OCI-LY7 (cell line): Measurements from ENCODE around the gene PC. TPM values are rescaled to one million over a fixed set of nuclear protein-coding genes. Genes with fewer than 3 reads are reported as not detected.

Experiments used
- BruUV-seq: library from RNA; stranded (reverse); fragments of 400-500 nt; replicated peaks from 2 replicates; lab custom pipeline; 2021; lab: Mats Ljungman, UMichigan
- CTCF ChIA-PET: fragments of 300-600 bp; sonication (Branson Sonifier 250); formaldehyde crosslinking; loops from one replicate; lab custom pipeline; 2022; ENCODE audit warnings: antibody characterized with exemption; ENCODE audit not compliant: unreplicated experiment; lab: Charles Lee
- POLR2A ChIA-PET: fragments of 300-600 bp; sonication (Branson Sonifier 250); formaldehyde crosslinking; loops from one replicate; lab custom pipeline; 2022; ENCODE audit warnings: antibody characterized with exemption; lab: Charles Lee
- DNase-seq: peaks from one replicate; pipeline ENCODE4 v3.0.0-alpha.2; 2015; ENCODE audit warnings: low spot score
- H2AFZ ChIP-seq: fragments of 200-600 bp; sonication (generic), shearing (Covaris generic); 2 replicates; pipeline ENCODE4 v1.6.1; 2014; ENCODE audit warnings: mild to moderate bottlenecking, antibody characterized with exemption, low read length, moderate library complexity
- H3K27ac ChIP-seq: fragments of 200-600 bp; sonication (generic); 2 replicates; pipeline ENCODE4 v1.5.1; 2014; ENCODE audit warnings: mixed run types, low read depth, mild to moderate bottlenecking, moderate library complexity, low read length, inconsistent platforms; ENCODE audit not compliant: poor library complexity, severe bottlenecking
- H3K36me3 ChIP-seq: fragments of 200-600 bp; sonication (generic); 2 replicates; pipeline ENCODE4 v1.6.1; 2014; ENCODE audit warnings: mild to moderate bottlenecking, antibody characterized with exemption, low read length, moderate library complexity, mixed read lengths; ENCODE audit not compliant: insufficient read depth
- H3K4me1 ChIP-seq: fragments of 200-600 bp; sonication (generic); 2 replicates; pipeline ENCODE4 v1.5.1; 2014; ENCODE audit warnings: mild to moderate bottlenecking, low read length; ENCODE audit not compliant: insufficient read depth, poor library complexity, severe bottlenecking
- H3K4me2 ChIP-seq: fragments of 200-600 bp; sonication (generic); 2 replicates; pipeline ENCODE4 v1.6.1; 2014; ENCODE audit warnings: mild to moderate bottlenecking, low read length
- H3K4me3 ChIP-seq: fragments of 200-600 bp; sonication (generic); 2 replicates; pipeline ENCODE4 v1.5.1; 2014; ENCODE audit warnings: mild to moderate bottlenecking, low read depth, low read length; ENCODE audit not compliant: poor library complexity, severe bottlenecking
- H3K79me2 ChIP-seq: fragments of 200-600 bp; sonication (generic); 2 replicates; pipeline ENCODE4 v1.6.1; 2016; ENCODE audit warnings: low read depth, mild to moderate bottlenecking, low read length, moderate library complexity, mixed read lengths; ENCODE audit not compliant: insufficient read depth
- H3K9me2 ChIP-seq: fragments of 200-600 bp; sonication (generic); 2 replicates; pipeline ENCODE4 v1.6.1; 2016; ENCODE audit warnings: mild to moderate bottlenecking, low read length, mixed read lengths; ENCODE audit not compliant: insufficient read depth
- H3K9me3 ChIP-seq: fragments of 200-600 bp; sonication (generic); 2 replicates; pipeline ENCODE4 v1.6.1; 2014; ENCODE audit warnings: mild to moderate bottlenecking, mixed run types, low read length, mixed read lengths
- H4K20me1 ChIP-seq: fragments of 200-600 bp; sonication (generic); 2 replicates; pipeline ENCODE4 v1.6.1; 2014; ENCODE audit warnings: mild to moderate bottlenecking, antibody characterized with exemption, low read length, moderate library complexity, mixed read lengths; ENCODE audit not compliant: insufficient read depth
- EZH2phosphoT487 ChIP-seq: fragments of 200-600 bp; sonication (generic); IDR thresholded peaks from 2 replicates; pipeline ENCODE4 v1.6.1; 2018; ENCODE audit warnings: low read depth, borderline replicate concordance, mild to moderate bottlenecking, mixed run types, antibody characterized with exemption, low read length, moderate library complexity, mixed read lengths
- intact Hi-C: fragments of 100-400 bp; cut with micrococcal nuclease; formaldehyde crosslinking; loops from one replicate; pipeline ENCODE4 v1.10.0; 2022; ENCODE audit not compliant: unreplicated experiment
- total RNA-seq, 2 experiments: library from RNA; depleted of rRNA in 1 of 2; stranded (reverse); fragments of >200 nt in 1 of 2; shearing (Covaris generic) in 1 of 2; gene quantifications; 2 replicates each; pipeline ENCODE4 v1.2.3, GENCODE V29; 2014 to 2022
- TF ChIP-seq, protein P1 (sequence below): fragments of 200-600 bp; sonication (generic); conservative IDR thresholded peaks from 2 replicates; pipeline ENCODE4 v1.5.1; 2014; ENCODE audit warnings: mild to moderate bottlenecking, antibody characterized with exemption, low read length, moderate library complexity, mixed read lengths

PC gene
- total RNA-seq, 2 experiments from 2014 or later: 10.4 to 12.7 TPM

GRCh38 chr11:66915866-66916265 lies 42.3 kb downstream of the PC start:
- H3K4me3 ChIP-seq: no peak overlapping the region
- CTCF ChIA-PET: no interaction called here
- H3K9me2 ChIP-seq: no peaks in the 10 kb centered on the region
- TF ChIP-seq EZH2phosphoT487: no peak
- TF ChIP-seq, protein P1, sequence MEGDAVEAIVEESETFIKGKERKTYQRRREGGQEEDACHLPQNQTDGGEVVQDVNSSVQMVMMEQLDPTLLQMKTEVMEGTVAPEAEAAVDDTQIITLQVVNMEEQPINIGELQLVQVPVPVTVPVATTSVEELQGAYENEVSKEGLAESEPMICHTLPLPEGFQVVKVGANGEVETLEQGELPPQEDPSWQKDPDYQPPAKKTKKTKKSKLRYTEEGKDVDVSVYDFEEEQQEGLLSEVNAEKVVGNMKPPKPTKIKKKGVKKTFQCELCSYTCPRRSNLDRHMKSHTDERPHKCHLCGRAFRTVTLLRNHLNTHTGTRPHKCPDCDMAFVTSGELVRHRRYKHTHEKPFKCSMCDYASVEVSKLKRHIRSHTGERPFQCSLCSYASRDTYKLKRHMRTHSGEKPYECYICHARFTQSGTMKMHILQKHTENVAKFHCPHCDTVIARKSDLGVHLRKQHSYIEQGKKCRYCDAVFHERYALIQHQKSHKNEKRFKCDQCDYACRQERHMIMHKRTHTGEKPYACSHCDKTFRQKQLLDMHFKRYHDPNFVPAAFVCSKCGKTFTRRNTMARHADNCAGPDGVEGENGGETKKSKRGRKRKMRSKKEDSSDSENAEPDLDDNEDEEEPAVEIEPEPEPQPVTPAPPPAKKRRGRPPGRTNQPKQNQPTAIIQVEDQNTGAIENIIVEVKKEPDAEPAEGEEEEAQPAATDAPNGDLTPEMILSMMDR: no peak
- DNase-seq: no peak
- no peaks in the 10 kb centered on the region for H3K79me2 ChIP-seq
- no peaks in the 10 kb centered on the region for H3K9me3 ChIP-seq
- no peaks in the 10 kb centered on the region for H3K36me3 ChIP-seq
- no peak overlapping the region for H2AFZ ChIP-seq
- no peaks in the 10 kb centered on the region for H3K4me1 ChIP-seq
- BruUV-seq: no TSS peak
- H4K20me1 ChIP-seq: no peaks in the 10 kb centered on the region
- intact Hi-C loops: no loop called here
- POLR2A ChIA-PET: interaction anchor here (0.5 kb wide), 1 partner anchor 309 kb away, joined by 3 read pairs; no protein-coding TSS in a partner anchor
- H3K27ac ChIP-seq: no peak overlapping the region
- no peak overlapping the region for H3K4me2 ChIP-seq

- no peaks in the 10 kb centered on the region for H3K79me2 ChIP-seq
- no peak overlapping the region for H3K4me3 ChIP-seq
- no peak overlapping the region for H3K4me2 ChIP-seq
- TF ChIP-seq, protein P1: 0 out of 2 replicates have a peak, but pooled peaks have one; percentile 16
- TF ChIP-seq EZH2phosphoT487: no peak
- no peaks in the 10 kb centered on the region for H3K9me2 ChIP-seq
- H4K20me1 ChIP-seq: no peaks in the 10 kb centered on the region
- H2AFZ ChIP-seq: no peak overlapping the region
- no peaks in the 10 kb centered on the region for H3K9me3 ChIP-seq
- CTCF ChIA-PET: no interaction called here
- no peak for DNase-seq
- no peak overlapping the region for H3K27ac ChIP-seq
- no peaks in the 10 kb centered on the region for H3K36me3 ChIP-seq
- POLR2A ChIA-PET: interaction anchor here (0.5 to 0.6 kb wide), 2 partner anchors 20 to 308 kb away, joined by 3 to 4 read pairs; no protein-coding TSS in a partner anchor
- no TSS peak for BruUV-seq
- intact Hi-C loops: no loop called here
- no peaks in the 10 kb centered on the region for H3K4me1 ChIP-seq
These were observed 42.9 kb downstream of the PC start for GRCh38 chr11:66915046-66915832.

DNA sequence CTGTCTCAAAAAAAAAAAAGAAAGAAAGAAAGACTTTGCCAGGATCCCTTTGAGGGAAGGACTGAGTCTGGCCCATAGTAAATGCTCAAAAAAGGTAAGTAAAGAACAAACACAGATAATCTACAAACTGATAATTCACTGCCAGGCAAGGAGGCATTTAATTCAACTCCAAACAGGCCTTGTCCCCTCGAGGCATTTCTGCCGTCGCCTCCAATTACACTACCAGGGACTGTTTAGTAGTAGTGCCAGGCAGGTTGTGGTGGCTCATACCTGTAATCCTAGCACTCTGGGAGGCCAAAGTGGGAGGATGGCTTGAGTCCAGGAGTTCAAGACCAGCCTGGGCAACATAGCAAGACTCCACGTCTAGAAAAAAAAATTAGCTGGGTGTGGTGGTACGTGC lies 43.7 kb downstream of the PC start:
- POLR2A ChIA-PET: interaction anchor here (0.6 kb wide), 2 partner anchors 19 to 800 kb away, joined by 3 to 4 read pairs; no protein-coding TSS in a partner anchor
- CTCF ChIA-PET: interaction anchor here (0.6 kb wide), 1 partner anchor 237 kb away, joined by 6 read pairs; the partner anchor contains the start of gene RBM4B

More for the DNA sequence above, 43.7 kb downstream of the PC start:
- H3K4me2 ChIP-seq: no peak overlapping the region
- no peaks in the 10 kb centered on the region for H3K9me3 ChIP-seq
- DNase-seq: no peak
- no peaks in the 10 kb centered on the region for H4K20me1 ChIP-seq
- no peak overlapping the region for H2AFZ ChIP-seq
- H3K4me3 ChIP-seq: no peak overlapping the region
- no peaks in the 10 kb centered on the region for H3K9me2 ChIP-seq
- H3K27ac ChIP-seq: no peak overlapping the region
- BruUV-seq: no TSS peak
- TF ChIP-seq, protein P1: no peak
- no peak for TF ChIP-seq EZH2phosphoT487
- intact Hi-C loops: no loop called here
- no peaks in the 10 kb centered on the region for H3K4me1 ChIP-seq
- no peaks in the 10 kb centered on the region for H3K79me2 ChIP-seq
- no peaks in the 10 kb centered on the region for H3K36me3 ChIP-seq
